ENCODE measurements around the gene EPAS1. TPM values are rescaled to one million over a fixed set of nuclear protein-coding genes. Genes with fewer than 3 reads are reported as not detected.

The EPAS1 gene
- total RNA-seq, 1 experiment from 2014 or later: 77.3 TPM

- Histone ChIP-seq H3K4me1 (no peaks in the 10 kb centered on the region; the same call in 1 of the 2 replicates), H3K27me3 (replicated peaks; ENCODE audit: control insufficient read depth, insufficient read depth, low read length) (no peaks in the 10 kb centered on the region), H3K36me3 (ENCODE audit: control insufficient read depth, insufficient read depth, low read length) (no peaks in the 10 kb centered on the region), H3K9me3 (no peaks in the 10 kb centered on the region), H3K4me3 (ENCODE audit: low read depth, low read length) (no peak overlapping the region)
- intact Hi-C loops (cut with micrococcal nuclease; ENCODE audit: unreplicated experiment): no loop called here
- BruUV-seq (replicated peaks): no TSS peak
- peaks cover 18% of the 10 kb centered on the region for H3K36me3 Mint-ChIP-seq (ENCODE audit: insufficient read depth, unreplicated experiment)
- DNase-seq: no peak
- H3K4me1 Mint-ChIP-seq (ENCODE audit: low read depth, unreplicated experiment): peaks cover 7% of the 10 kb centered on the region
- H3K27me3 Mint-ChIP-seq (ENCODE audit: insufficient read depth, unreplicated experiment): no peaks in the 10 kb centered on the region
- TF ChIP-seq CTCF (IDR thresholded peaks at IDR 0.05; ENCODE audit: insufficient read depth in 1 of 2, low read depth in 1 of 2, low read length in 1 of 2, severe bottlenecking in 1 of 2, unreplicated experiment in 1 of 2): no peak
- H3K27ac Mint-ChIP-seq (ENCODE audit: unreplicated experiment): no peak overlapping the region
- no peak overlapping the region for H3K4me3 Mint-ChIP-seq (ENCODE audit: unreplicated experiment)
- ChIA-PET POLR2A (no interaction called here), CTCF (interaction anchor here (1.2 kb wide), 1 partner anchor 19 kb away, joined by 4 read pairs; no protein-coding TSS in a partner anchor)
- H3K9me3 Mint-ChIP-seq (ENCODE audit: unreplicated experiment): no peaks in the 10 kb centered on the region
These were observed 92.8 kb downstream of the EPAS1 start for GRCh38 chr2:46390036-46390435.

- no peaks in the 10 kb centered on the region; the same call in 1 of the 2 replicates for H3K4me1 ChIP-seq
- Mint-ChIP-seq H3K27ac (ENCODE audit: unreplicated experiment) (no peak overlapping the region), H3K27me3 (ENCODE audit: insufficient read depth, unreplicated experiment) (no peaks in the 10 kb centered on the region), H3K36me3 (ENCODE audit: insufficient read depth, unreplicated experiment) (peaks cover 9% of the 10 kb centered on the region), H3K9me3 (ENCODE audit: unreplicated experiment) (no peaks in the 10 kb centered on the region), H3K4me3 (ENCODE audit: unreplicated experiment) (no peak overlapping the region), H3K4me1 (ENCODE audit: low read depth, unreplicated experiment) (peaks cover 7% of the 10 kb centered on the region)
- no peaks in the 10 kb centered on the region for H3K9me3 ChIP-seq
- no peaks in the 10 kb centered on the region for H3K36me3 ChIP-seq (ENCODE audit: control insufficient read depth, insufficient read depth, low read length)
- no peak for DNase-seq
- no peak overlapping the region for H3K4me3 ChIP-seq (ENCODE audit: low read depth, low read length)
- ChIA-PET CTCF (no interaction called here), POLR2A (no interaction called here)
- no peak for TF ChIP-seq CTCF (IDR thresholded peaks at IDR 0.05; ENCODE audit: insufficient read depth in 1 of 2, low read depth in 1 of 2, low read length in 1 of 2, severe bottlenecking in 1 of 2, unreplicated experiment in 1 of 2)
- intact Hi-C loops (cut with micrococcal nuclease; ENCODE audit: unreplicated experiment): no loop called here
- no TSS peak for BruUV-seq (replicated peaks)
- no peaks in the 10 kb centered on the region for H3K27me3 ChIP-seq (replicated peaks; ENCODE audit: control insufficient read depth, insufficient read depth, low read length)
These were observed 93.7 kb downstream of the EPAS1 start for GRCh38 chr2:46390901-46391395.

GRCh38 chr2:46392561-46393346 lies 95.5 kb downstream of the EPAS1 start:
- no peak overlapping the region for H3K4me3 ChIP-seq (ENCODE audit: low read depth, low read length)
- no peaks in the 10 kb centered on the region for H3K9me3 ChIP-seq
- POLR2A ChIA-PET: no interaction called here
- no peaks in the 10 kb centered on the region; the same call in 1 of the 2 replicates for H3K4me1 ChIP-seq
- H3K4me1 Mint-ChIP-seq (ENCODE audit: low read depth, unreplicated experiment): peaks cover 7% of the 10 kb centered on the region
- peak overlapping the region; percentile 64 for H3K27ac Mint-ChIP-seq (ENCODE audit: unreplicated experiment)
- BruUV-seq (replicated peaks): no TSS peak
- DNase-seq: no peak
- H3K9me3 Mint-ChIP-seq (ENCODE audit: unreplicated experiment): no peaks in the 10 kb centered on the region
- H3K27me3 ChIP-seq (replicated peaks; ENCODE audit: control insufficient read depth, insufficient read depth, low read length): no peaks in the 10 kb centered on the region
- intact Hi-C loops (cut with micrococcal nuclease; ENCODE audit: unreplicated experiment): no loop called here
- no peak overlapping the region for H3K4me3 Mint-ChIP-seq (ENCODE audit: unreplicated experiment)
- no peaks in the 10 kb centered on the region for H3K36me3 ChIP-seq (ENCODE audit: control insufficient read depth, insufficient read depth, low read length)
- H3K36me3 Mint-ChIP-seq (ENCODE audit: insufficient read depth, unreplicated experiment): peaks cover 13% of the 10 kb centered on the region
- CTCF ChIA-PET: no interaction called here
- H3K27me3 Mint-ChIP-seq (ENCODE audit: insufficient read depth, unreplicated experiment): no peaks in the 10 kb centered on the region
- no peak for TF ChIP-seq CTCF (IDR thresholded peaks at IDR 0.05; ENCODE audit: insufficient read depth in 1 of 2, low read depth in 1 of 2, low read length in 1 of 2, severe bottlenecking in 1 of 2, unreplicated experiment in 1 of 2)
